Astrocyte (in vitro differentiated cells and primary cell): ENCODE measurements around the gene KRTAP5-6.
"Not testable (repeated sequence)": the region's sequence is repeated elsewhere in the genome, so short reads cannot be mapped to it uniquely, and the experiment has no call there.

Experiments
- CTCF ChIP-seq: IDR thresholded peaks from 2 replicates; pipeline ENCODE4 v1.5.1; 2011; ENCODE audit warnings: low read depth, mild to moderate bottlenecking, inconsistent platforms, low read length, moderate library complexity; ENCODE audit not compliant: insufficient read depth
- EZH2 ChIP-seq: IDR thresholded peaks from 2 replicates; pipeline ENCODE4 v1.6.1; 2012; ENCODE audit warnings: mild to moderate bottlenecking, low read length, inconsistent platforms; ENCODE audit not compliant: insufficient read depth

GRCh38 chr11:1689250-1690166 lies 7.5 kb upstream of the KRTAP5-6 start:
- TF ChIP-seq CTCF, EZH2: not testable (repeated sequence)
